ENCODE data around the gene CDR2L. TPM values are rescaled to one million over a fixed set of nuclear protein-coding genes. Genes with fewer than 3 reads are reported as not detected.
A peak's percentile ranks its signal among the peaks of the same experiment; 100 is the strongest.

Gene CDR2L
- total RNA-seq, 1 donor from 2014 or later = 52.3 TPM

GRCh38 chr17:75012096-75012345, 24.6 kb downstream of the CDR2L start:
- peak overlapping the region; percentile 75 for H3K4me3 ChIP-seq (ENCODE audit: low read depth, low read length)
- no peak for TF ChIP-seq CTCF (IDR thresholded peaks at IDR 0.05; ENCODE audit: insufficient read depth, low read length, poor library complexity, severe bottlenecking)
- DNase-seq (ENCODE audit: low read depth) = no peak

GRCh38 chr17:75012346-75013091, 25.1 kb downstream of the CDR2L start, which contains the start of gene MRPL58:
Gene MRPL58 (plus strand): TSS chr17:75012670. CDS start chr17:75012687, 17 bp downstream.
- peak; percentile 67 for TF ChIP-seq CTCF (IDR thresholded peaks at IDR 0.05; ENCODE audit: insufficient read depth, low read length, poor library complexity, severe bottlenecking)
- Histone ChIP-seq H3K4me3 (ENCODE audit: low read depth, low read length) (peak within 1 kb of the TSS; percentile 75), H3K27me3 (ENCODE audit: control insufficient read depth, insufficient read depth, low read length) (no peaks in the 10 kb centered on the region), H3K36me3 (ENCODE audit: control insufficient read depth, insufficient read depth, low read length) (no peaks in the 10 kb centered on the region)
- DNase-seq (ENCODE audit: low read depth) = no peak

More at GRCh38 chr17:75012096-75012345, 24.6 kb downstream of the CDR2L start:
- Histone ChIP-seq H3K36me3 (ENCODE audit: control insufficient read depth, insufficient read depth, low read length) (no peaks in the 10 kb centered on the region), H3K27me3 (ENCODE audit: control insufficient read depth, insufficient read depth, low read length) (no peaks in the 10 kb centered on the region)

GRCh38 chr17:75013092-75013559, 25.7 kb downstream of the CDR2L start:
- no peak for DNase-seq (ENCODE audit: low read depth)
- no peaks in the 10 kb centered on the region for H3K27me3 ChIP-seq (ENCODE audit: control insufficient read depth, insufficient read depth, low read length)
- peak overlapping the region; percentile 75 for H3K4me3 ChIP-seq (ENCODE audit: low read depth, low read length)
- H3K36me3 ChIP-seq (ENCODE audit: control insufficient read depth, insufficient read depth, low read length) = no peaks in the 10 kb centered on the region
- TF ChIP-seq CTCF (IDR thresholded peaks at IDR 0.05; ENCODE audit: insufficient read depth, low read length, poor library complexity, severe bottlenecking) = no peak

GRCh38 chr17:75019146-75019545, 31.7 kb downstream of the CDR2L start:
- no peak for TF ChIP-seq CTCF (IDR thresholded peaks at IDR 0.05; ENCODE audit: insufficient read depth, low read length, poor library complexity, severe bottlenecking)
- no peaks in the 10 kb centered on the region for H3K27me3 ChIP-seq (ENCODE audit: control insufficient read depth, insufficient read depth, low read length)
- DNase-seq (ENCODE audit: low read depth) = no peak
- H3K36me3 ChIP-seq (ENCODE audit: control insufficient read depth, insufficient read depth, low read length) = no peaks in the 10 kb centered on the region
- H3K4me3 ChIP-seq (ENCODE audit: low read depth, low read length) = no peak overlapping the region

- no peak overlapping the region for H3K4me3 ChIP-seq (ENCODE audit: low read depth, low read length)
- no peak for TF ChIP-seq CTCF (IDR thresholded peaks at IDR 0.05; ENCODE audit: insufficient read depth, low read length, poor library complexity, severe bottlenecking)
- no peak for DNase-seq (ENCODE audit: low read depth)
- no peaks in the 10 kb centered on the region for H3K27me3 ChIP-seq (ENCODE audit: control insufficient read depth, insufficient read depth, low read length)
- no peaks in the 10 kb centered on the region for H3K36me3 ChIP-seq (ENCODE audit: control insufficient read depth, insufficient read depth, low read length)
Observed at GRCh38 chr17:75019710-75020109, 32.3 kb downstream of the CDR2L start.

Measured in kidney epithelial cell (primary cell).